K562 (cell line): ENCODE results near the gene KRT75. TPM values are rescaled to one million over a fixed set of nuclear protein-coding genes. Genes with fewer than 3 reads are reported as not detected.

ENCODE experiments used
- ATAC-seq: fragments of 200-7000 bp; cut with Tn5 transposase; 3 replicates; pipeline ENCODE4 v1.9.1; 2020; ENCODE audit warnings: moderate library complexity
- BruUV-seq: library from RNA; stranded (reverse); fragments of 400-500 nt; replicated peaks from 2 replicates; lab custom pipeline; 2021; lab: Mats Ljungman, UMichigan
- CTCF ChIA-PET: fragments of 300-600 bp; formaldehyde crosslinking; extraction: SDS; loops from one replicate; lab custom pipeline; 2021; ENCODE audit warnings: low intra/inter-chr PET ratio; lab: Yijun Ruan, JAX
- POLR2A ChIA-PET: fragments of 300-600, 350-650 bp; sonication (Branson Sonifier 250); formaldehyde crosslinking; extraction: SDS; loops from one replicate; lab custom pipeline; 2021; ENCODE audit warnings: antibody characterized with exemption, inconsistent platforms; lab: Yijun Ruan, JAX
- DNase-seq, 4 experiments: peaks; one replicate each; pipeline versions ENCODE4 v3.0.0 to v3.0.0-alpha.2; 2011 to 2018; ENCODE audit warnings: low spot score in 3 of 4, mixed read lengths in 3 of 4; ENCODE audit errors: extremely low read depth in 1 of 4
- FAIRE-seq: peaks from 2 replicates; lab custom pipeline; 2011; peaks lifted over from hg19 to GRCh38; lab: Jason Lieb, UNC
- H2AFZ ChIP-seq: 2 replicates; pipeline ENCODE4 v1.6.0; 2011; ENCODE audit warnings: low read depth, low read length, control low read depth, inconsistent platforms
- H3K27ac ChIP-seq: fragments of 200-600 bp; 3 replicates; pipeline ENCODE4 v1.8.0; 2011; ENCODE audit warnings: low read depth, mild to moderate bottlenecking, control low read depth, inconsistent platforms, low read length, moderate library complexity, mixed read lengths; ENCODE audit errors: extremely low read depth
- H3K27me3 ChIP-seq, 2 experiments: fragments of 300-600 bp in 1 of 2; 2 replicates in 1 of 2; 3 replicates in 1 of 2; pipeline versions ENCODE4 v1.6.0 to v1.8.0; 2011; ENCODE audit warnings: inconsistent platforms in 2 of 2, low read length in 2 of 2, mild to moderate bottlenecking in 1 of 2, mixed read lengths in 1 of 2, moderate library complexity in 1 of 2; ENCODE audit not compliant: control insufficient read depth in 2 of 2, insufficient read depth in 2 of 2
- H3K36me3 ChIP-seq: fragments of 300-600 bp; 3 replicates; pipeline ENCODE4 v1.8.0; 2011; ENCODE audit warnings: mild to moderate bottlenecking, low read length, inconsistent platforms; ENCODE audit not compliant: control insufficient read depth, insufficient read depth
- H3K4me1 ChIP-seq, 2 experiments: fragments of 200-600 bp in 1 of 2; replicated peaks in 1 of 2; 2 replicates in 1 of 2; 3 replicates in 1 of 2; pipeline versions ENCODE4 v1.5.1 to v1.8.0; 2011; ENCODE audit warnings: inconsistent platforms in 2 of 2, low read length in 2 of 2, mild to moderate bottlenecking in 1 of 2, mixed read lengths in 1 of 2, moderate library complexity in 1 of 2; ENCODE audit not compliant: control insufficient read depth in 2 of 2, insufficient read depth in 2 of 2
- H3K4me2 ChIP-seq: 2 replicates; pipeline ENCODE4 v1.6.1; 2011; ENCODE audit warnings: low read length, control low read depth, inconsistent platforms, mixed read lengths; ENCODE audit not compliant: insufficient read depth
- H3K4me3 ChIP-seq: fragments of 200-600 bp; sonication (generic), shearing (Covaris generic); 2 replicates; pipeline ENCODE4 v1.5.1; 2016; ENCODE audit warnings: control low read depth, inconsistent platforms
- H3K79me2 ChIP-seq: fragments of 200-600 bp; 3 replicates; pipeline ENCODE4 v1.8.0; 2011; ENCODE audit warnings: low read length, inconsistent platforms; ENCODE audit not compliant: control insufficient read depth, insufficient read depth
- H3K9ac ChIP-seq, 2 experiments: 2 replicates each; pipeline versions ENCODE4 v1.6.0 to v1.6.1; 2011; ENCODE audit warnings: low read depth in 2 of 2, low read length in 2 of 2, control low read depth in 1 of 2, inconsistent platforms in 1 of 2, mild to moderate bottlenecking in 1 of 2, mixed read lengths in 1 of 2; ENCODE audit not compliant: insufficient read depth in 1 of 2
- H3K9me1 ChIP-seq: one replicate; pipeline ENCODE4 v1.6.0; 2011; ENCODE audit warnings: inconsistent platforms, mild to moderate bottlenecking, low read length, moderate library complexity; ENCODE audit not compliant: control insufficient read depth, insufficient read depth
- H3K9me3 ChIP-seq: replicated peaks from 2 replicates; pipeline ENCODE4 v1.5.1; 2011; ENCODE audit warnings: low read depth, low read length, inconsistent platforms; ENCODE audit not compliant: control insufficient read depth, insufficient read depth
- H4K20me1 ChIP-seq: replicated peaks from 2 replicates; pipeline ENCODE4 v1.6.1; 2011; ENCODE audit warnings: low read length, inconsistent platforms, mixed read lengths; ENCODE audit not compliant: control insufficient read depth, insufficient read depth
- CLOCK ChIP-seq: fragments of 250-450 bp; sonication (Bioruptor Pico); IDR thresholded peaks from 2 replicates; pipeline ENCODE4 v1.4.0; 2020; ENCODE audit warnings: mild to moderate bottlenecking, moderate library complexity, borderline replicate concordance
- DACH1 ChIP-seq: fragments of 450-650 bp; IDR thresholded peaks from 2 replicates; pipeline ENCODE4 v1.6.1; 2018; ENCODE audit not compliant: partially characterized antibody
- E4F1 ChIP-seq: fragments of 250-450 bp; sonication (Bioruptor Pico); IDR thresholded peaks from 2 replicates; pipeline ENCODE4 v1.5.0; 2021; ENCODE audit warnings: mild to moderate bottlenecking, borderline replicate concordance
- ETV1 ChIP-seq: fragments of 450-650 bp; conservative IDR thresholded peaks from 2 replicates; pipeline ENCODE4 v1.6.1; 2016; ENCODE audit warnings: missing genetic modification characterization, control low read depth, low read depth, missing compliant biosample characterization
- FOXM1 ChIP-seq, 2 experiments: fragments of 450-650 bp in 1 of 2; sonication (generic) in 1 of 2; formaldehyde crosslinking in 1 of 2; IDR thresholded peaks; 2 replicates each; pipeline versions ENCODE4 v1.6.1 to v1.9.0; 2017 to 2022; ENCODE audit warnings: low read depth in 2 of 2, mild to moderate bottlenecking in 2 of 2, missing genetic modification reagents in 1 of 2, moderate library complexity in 1 of 2
- RBM34 ChIP-seq: fragments of 200-400 bp; formaldehyde crosslinking; IDR thresholded peaks from 2 replicates; pipeline ENCODE4 v1.6.1; 2018; ENCODE audit warnings: low read length, borderline replicate concordance; ENCODE audit not compliant: insufficient read depth
- RBM39 ChIP-seq: fragments of 200-400 bp; formaldehyde crosslinking; optimal IDR thresholded peaks from 2 replicates; pipeline ENCODE3; 2018; ENCODE audit warnings: low read depth, low read length
- YY1 ChIP-seq, 3 experiments: IDR thresholded peaks; 2 replicates each; pipeline ENCODE4 v1.6.1; 2011; ENCODE audit warnings: low read length in 2 of 3, mild to moderate bottlenecking in 2 of 3, moderate library complexity in 2 of 3, borderline replicate concordance in 1 of 3, control low read depth in 1 of 3, low read depth in 1 of 3; ENCODE audit not compliant: insufficient read depth in 3 of 3, insufficient replicate concordance in 2 of 3, control insufficient read depth in 1 of 3, insufficient read length in 1 of 3; ENCODE audit errors: extremely low read depth in 1 of 3
- ZEB2 ChIP-seq: fragments of 450-650 bp; IDR thresholded peaks from 2 replicates; pipeline ENCODE4 v1.6.1; 2016
- ZFX ChIP-seq: sonication (generic); formaldehyde crosslinking; IDR thresholded peaks from 2 replicates; pipeline ENCODE4 v1.8.0; 2022; ENCODE audit warnings: mild to moderate bottlenecking, missing genetic modification reagents, moderate library complexity
- ZNF174 ChIP-seq: fragments of 250-450 bp; sonication (Bioruptor Pico); IDR thresholded peaks from 2 replicates; pipeline ENCODE4 v1.4.0; 2020; ENCODE audit warnings: mild to moderate bottlenecking
- ZNF398 ChIP-seq: fragments of 250-450 bp; sonication (Bioruptor Pico); IDR thresholded peaks from 2 replicates; pipeline ENCODE4 v1.8.0; 2021; ENCODE audit warnings: moderate library complexity, mild to moderate bottlenecking, inconsistent platforms
- WGBS: fragments of 100-300 bp; shearing (Covaris generic); methylation state at CpG from one replicate; pipeline ENCODE4 v1.1.6; 2016; ENCODE audit warnings: low coverage, mixed read lengths; ENCODE audit not compliant: insufficient coverage; ENCODE audit errors: missing lambda C conversion rate; 5-methylcytosine and 5-hydroxymethylcytosine counted together
- in situ Hi-C: fragments of 300-500 bp; cut with MboI; formaldehyde crosslinking; loops from 4 replicates; pipeline ENCODE4 v1.15.0; 2018; ENCODE audit warnings: inconsistent platforms, mixed read lengths
- intact Hi-C: fragments of 100-400 bp; cut with micrococcal nuclease; formaldehyde crosslinking; loops from 2 replicates; pipeline ENCODE4 v1.14.2; 2022
- polyA plus RNA-seq, 8 experiments: library from polyadenylated mRNA; depleted of rRNA in 4 of 8; stranded (reverse) in 5 of 8; unstranded in 3 of 8; fragments of >200 nt; fragmentation: Nextera tagmentation in 2 of 8; fragmentation: Illumina TruSeq in 1 of 8; extraction: Ambion mirVana in 2 of 8; extraction: Trizol in 1 of 8; gene quantifications; 2 replicates each; pipeline versions ENCODE4 v1.2.1 to v1.2.3, GENCODE V29; 2011 to 2014; ENCODE audit warnings: inconsistent platforms in 1 of 8, missing spikeins in 1 of 8
- total RNA-seq, 7 experiments: library from RNA; depleted of rRNA in 6 of 7; stranded (reverse); fragments of >200 nt in 6 of 7; fragmentation: Illumina TruSeq in 2 of 7; extraction: Trizol in 2 of 7; gene quantifications; 2 replicates each; pipeline versions ENCODE4 v1.2.1 to v1.2.3, GENCODE V29; 2011 to 2021; ENCODE audit warnings: low replicate concordance in 1 of 7

Gene KRT75
- total and polyA plus RNA-seq, 9 of the 15 experiments (the other 6 are each of a cell fraction or from before 2014, with no cell fraction given): not detected

- TF ChIP-seq YY1 (IDR thresholded peaks at IDR 0.05; ENCODE audit: borderline replicate concordance in 1 of 3, control insufficient read depth in 1 of 3, extremely low read depth in 1 of 3, insufficient read depth in 3 of 3, insufficient read length in 1 of 3, insufficient replicate concordance in 2 of 3, low read depth in 1 of 3, low read length in 2 of 3): no peak
- TF ChIP-seq ZFX (CRISPR knock-in tag): no peak
- no peak for TF ChIP-seq FOXM1 (IDR thresholded peaks at IDR 0.05; ENCODE audit: low read depth)
- no peak for TF ChIP-seq FOXM1 (CRISPR knock-in tag; IDR thresholded peaks at IDR 0.05; ENCODE audit: low read depth)
- TF ChIP-seq ZEB2: no peak
- TF ChIP-seq ZNF398 (CRISPR knock-in tag): no peak
Observed at GRCh38 chr12:52469853-52470252, 35.7 kb upstream of the KRT75 start (continued).

GRCh38 chr12:52464897-52465296 lies 30.7 kb upstream of the KRT75 start:
- ATAC-seq (no peak), FAIRE-seq (no peak), DNase-seq (no peak)
- H3K9me1 ChIP-seq: no peaks in the 10 kb centered on the region
- in situ Hi-C loops: no loop called here
- no peak overlapping the region for H3K9ac ChIP-seq
- peaks cover 5 to 6% of the 10 kb centered on the region in 2 experiments for H3K27me3 ChIP-seq
- WGBS: 3% methylated on average over 2 of the region's 2 CpGs
- H3K36me3 ChIP-seq: no peaks in the 10 kb centered on the region
- H2AFZ ChIP-seq: no peak overlapping the region
- POLR2A ChIA-PET: interaction anchor here (0.6 kb wide), 1 partner anchor 213 kb away, joined by 3 read pairs; no protein-coding TSS in a partner anchor
- CTCF ChIA-PET: no interaction called here
- no peaks in the 10 kb centered on the region for H4K20me1 ChIP-seq
- H3K4me3 ChIP-seq: no peak overlapping the region
- H3K4me2 ChIP-seq: no peak overlapping the region
- H3K79me2 ChIP-seq: no peaks in the 10 kb centered on the region
- H3K4me1 ChIP-seq: no peaks in the 10 kb centered on the region
- intact Hi-C loops: no loop called here
- BruUV-seq: no TSS peak
- H3K27ac ChIP-seq: no peak overlapping the region
- no peaks in the 10 kb centered on the region for H3K9me3 ChIP-seq
- TF ChIP-seq RBM34 (no peak), CLOCK (CRISPR knock-in tag) (no peak), ETV1 (tag) (no peak), RBM39 (no peak), ZNF174 (CRISPR knock-in tag) (no peak), DACH1 (no peak), E4F1 (CRISPR knock-in tag) (no peak)
